Nephron (organoid): Measurements from ENCODE around the gene SWSAP1.
"Not testable (repeated sequence)": the region's sequence is repeated elsewhere in the genome, so short reads cannot be mapped to it uniquely, and the experiment has no call there.

Experiments used
- H3K27ac Mint-ChIP-seq, 3 experiments: 2 replicates each; pipeline ENCODE4 v1.8.0; 2020; ENCODE audit warnings: mixed read lengths in 3 of 3, mild to moderate bottlenecking in 2 of 3, moderate library complexity in 1 of 3
- H3K27me3 Mint-ChIP-seq: 2 replicates; pipeline ENCODE4 v1.8.0; 2021; ENCODE audit warnings: low read depth, mild to moderate bottlenecking, moderate library complexity, mixed read lengths
- H3K36me3 Mint-ChIP-seq: 2 replicates; pipeline ENCODE4 v1.8.0; 2020; ENCODE audit warnings: low read depth, mixed read lengths
- H3K4me1 Mint-ChIP-seq: 2 replicates; pipeline ENCODE4 v1.8.0; 2020; ENCODE audit warnings: mixed read lengths
- H3K4me3 Mint-ChIP-seq, 3 experiments: 2 replicates each; pipeline ENCODE4 v1.8.0; 2020; ENCODE audit warnings: mild to moderate bottlenecking in 3 of 3, mixed read lengths in 3 of 3, moderate library complexity in 2 of 3
- H3K9me3 Mint-ChIP-seq: 2 replicates; pipeline ENCODE4 v1.8.0; 2020; ENCODE audit warnings: mixed read lengths
- CTCF ChIP-seq, 3 experiments: fragments of 200-600 bp; sonication (generic); IDR thresholded peaks; one replicate each; pipeline ENCODE4 v1.5.0; 2021; ENCODE audit warnings: antibody characterized with exemption in 3 of 3; ENCODE audit not compliant: unreplicated experiment in 3 of 3

SWSAP1 gene

GRCh38 chr19:11339254-11340098 is 35.0 kb upstream of the SWSAP1 start, which contains the start of gene RAB3D:
RAB3D (minus strand) TSS chr19:11339657; CDS start chr19:11337399, 2,258 bp downstream.
- H3K27ac Mint-ChIP-seq = peak within 1 kb of the TSS; percentile 63 to 88 (median 75)
- no peak for TF ChIP-seq CTCF (IDR thresholded peaks at IDR 0.05; ENCODE audit: unreplicated experiment in 3 of 3)
- peaks cover 14% of the 10 kb centered on the region for H3K4me1 Mint-ChIP-seq
- H3K9me3 Mint-ChIP-seq = no peaks in the 10 kb centered on the region
- H3K27me3 Mint-ChIP-seq = no peaks in the 10 kb centered on the region
- H3K4me3 Mint-ChIP-seq = peak within 1 kb of the TSS; percentile 84 to 87 (median 86)
- H3K36me3 Mint-ChIP-seq = peaks cover 25% of the 10 kb centered on the region

GRCh38 chr19:11340099-11340467 is 34.4 kb upstream of the SWSAP1 start:
- Mint-ChIP-seq H3K4me1 (peaks cover 17% of the 10 kb centered on the region), H3K27ac (peak overlapping the region; percentile 51 to 88 (median 63)), H3K4me3 (peak overlapping the region; percentile 84 to 87 (median 86)), H3K36me3 (peaks cover 22% of the 10 kb centered on the region)
- H3K27me3 Mint-ChIP-seq, H3K9me3 Mint-ChIP-seq: not testable (repeated sequence)

GRCh38 chr19:11342429-11342828 is 32.0 kb upstream of the SWSAP1 start:
- no peak for TF ChIP-seq CTCF (IDR thresholded peaks at IDR 0.05; ENCODE audit: unreplicated experiment in 3 of 3)
- peak overlapping the region; percentile 32 to 63 (median 36) for H3K4me3 Mint-ChIP-seq
- no peaks in the 10 kb centered on the region for H3K27me3 Mint-ChIP-seq
- H3K36me3 Mint-ChIP-seq = peaks cover 3% of the 10 kb centered on the region
- H3K9me3 Mint-ChIP-seq = no peaks in the 10 kb centered on the region
- no peak overlapping the region for H3K27ac Mint-ChIP-seq
- peaks cover 38% of the 10 kb centered on the region for H3K4me1 Mint-ChIP-seq

- no peaks in the 10 kb centered on the region for H3K9me3 Mint-ChIP-seq
- H3K4me3 Mint-ChIP-seq = peak overlapping the region; percentile 89 to 94 (median 93)
- H3K4me1 Mint-ChIP-seq = peaks cover 29% of the 10 kb centered on the region
- no peaks in the 10 kb centered on the region for H3K36me3 Mint-ChIP-seq
- H3K27ac Mint-ChIP-seq = peak overlapping the region; percentile 70 to 85 (median 85)
- H3K27me3 Mint-ChIP-seq = no peaks in the 10 kb centered on the region
- no peak for TF ChIP-seq CTCF (IDR thresholded peaks at IDR 0.05; ENCODE audit: unreplicated experiment in 3 of 3)
Measured at GRCh38 chr19:11345122-11345803, 29.2 kb upstream of the SWSAP1 start.

GRCh38 chr19:11346104-11346940 is 28.1 kb upstream of the SWSAP1 start, which contains the start of the genes CCDC159 and TMEM205:
CCDC159 (plus strand) TSS chr19:11346519; CDS start chr19:11346607, 88 bp downstream.
TMEM205 (minus strand) TSS chr19:11346268; CDS start chr19:11345619, 649 bp downstream.
- TF ChIP-seq CTCF (IDR thresholded peaks at IDR 0.05; ENCODE audit: unreplicated experiment in 3 of 3) = peak in 1 of 3 experiments; percentile 12
- Mint-ChIP-seq H3K4me1 (peaks cover 29% of the 10 kb centered on the region), H3K27ac (peak within 1 kb of the TSS; percentile 70 to 85 (median 85)), H3K27me3 (no peaks in the 10 kb centered on the region), H3K9me3 (no peaks in the 10 kb centered on the region), H3K4me3 (peak within 1 kb of the TSS; percentile 89 to 94 (median 93)), H3K36me3 (no peaks in the 10 kb centered on the region)
